Ovary (tissue), 3 donors: Measurements from ENCODE around the gene IFT88.

ENCODE experiments used
- POLR2A ChIP-seq: fragments of 450-650 bp; IDR thresholded peaks from one replicate; pipeline ENCODE4 v1.6.1; 2017; ENCODE audit warnings: antibody characterized with exemption, mild to moderate bottlenecking, moderate library complexity
- TF ChIP-seq, protein P1 (sequence below), 3 donors: fragments of 450-650 bp in 2 of 3; fragments of 200-600 bp in 1 of 3; IDR thresholded peaks; one replicate each; pipeline versions ENCODE4 v1.5.1 to v1.8.0; 2016 to 2022; ENCODE audit warnings: antibody characterized with exemption in 3 of 3, mild to moderate bottlenecking in 1 of 3
- donor health status: DM: no; HTN: no; CAD: no.

DNA sequence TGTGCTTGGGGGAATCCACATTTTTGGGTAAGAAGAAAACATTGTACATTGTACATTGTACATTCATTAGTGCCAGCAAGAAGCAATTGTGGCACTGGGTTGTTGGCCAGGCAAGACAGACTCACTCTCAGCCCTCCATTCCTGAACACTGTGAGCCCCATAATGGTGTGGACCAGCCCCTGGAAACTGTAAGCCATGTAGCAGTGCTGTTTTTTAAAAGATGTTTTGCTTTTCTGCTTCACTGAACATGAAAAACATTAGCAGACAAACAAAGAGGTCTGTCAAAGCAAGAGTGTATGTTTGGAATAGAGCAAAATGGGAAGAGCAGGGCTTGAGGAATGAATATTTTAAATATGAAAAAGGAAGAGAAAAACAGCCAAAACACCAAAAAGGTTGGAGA lies 97.4 kb downstream of the IFT88 start:
- no peak for TF ChIP-seq POLR2A
- TF ChIP-seq, protein P1, sequence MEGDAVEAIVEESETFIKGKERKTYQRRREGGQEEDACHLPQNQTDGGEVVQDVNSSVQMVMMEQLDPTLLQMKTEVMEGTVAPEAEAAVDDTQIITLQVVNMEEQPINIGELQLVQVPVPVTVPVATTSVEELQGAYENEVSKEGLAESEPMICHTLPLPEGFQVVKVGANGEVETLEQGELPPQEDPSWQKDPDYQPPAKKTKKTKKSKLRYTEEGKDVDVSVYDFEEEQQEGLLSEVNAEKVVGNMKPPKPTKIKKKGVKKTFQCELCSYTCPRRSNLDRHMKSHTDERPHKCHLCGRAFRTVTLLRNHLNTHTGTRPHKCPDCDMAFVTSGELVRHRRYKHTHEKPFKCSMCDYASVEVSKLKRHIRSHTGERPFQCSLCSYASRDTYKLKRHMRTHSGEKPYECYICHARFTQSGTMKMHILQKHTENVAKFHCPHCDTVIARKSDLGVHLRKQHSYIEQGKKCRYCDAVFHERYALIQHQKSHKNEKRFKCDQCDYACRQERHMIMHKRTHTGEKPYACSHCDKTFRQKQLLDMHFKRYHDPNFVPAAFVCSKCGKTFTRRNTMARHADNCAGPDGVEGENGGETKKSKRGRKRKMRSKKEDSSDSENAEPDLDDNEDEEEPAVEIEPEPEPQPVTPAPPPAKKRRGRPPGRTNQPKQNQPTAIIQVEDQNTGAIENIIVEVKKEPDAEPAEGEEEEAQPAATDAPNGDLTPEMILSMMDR (IDR thresholded peaks at IDR 0.05) = no peak
